Panc1 (cell line): ENCODE measurements around the gene ATF7. TPM values are rescaled to one million over a fixed set of nuclear protein-coding genes. Genes with fewer than 3 reads are reported as not detected.

Experiments used
- ATAC-seq: fragments of 200-7000 bp; cut with Tn5 transposase; 2 replicates; pipeline ENCODE4 v1.9.1; 2020; ENCODE audit warnings: mild to moderate bottlenecking, moderate library complexity
- BruUV-seq: library from RNA; stranded (reverse); fragments of 400-500 nt; replicated peaks from 2 replicates; lab custom pipeline; 2021; lab: Mats Ljungman, UMichigan
- CTCF ChIA-PET: fragments of 300-600 bp; sonication (Branson Sonifier 250); formaldehyde crosslinking; loops from one replicate; lab custom pipeline; 2022; ENCODE audit warnings: antibody characterized with exemption; lab: Charles Lee
- POLR2A ChIA-PET: fragments of 300-600 bp; sonication (Branson Sonifier 250); formaldehyde crosslinking; loops from one replicate; lab custom pipeline; 2022; ENCODE audit warnings: antibody characterized with exemption; lab: Charles Lee
- DNase-seq: peaks from one replicate; pipeline ENCODE4 v3.0.0-alpha.2; 2010; ENCODE audit warnings: low read depth, low spot score
- H3K27ac ChIP-seq: 2 replicates; pipeline ENCODE4 v1.5.1; 2011; ENCODE audit warnings: mild to moderate bottlenecking, low read length, inconsistent platforms
- H3K27me3 ChIP-seq: fragments of 200-500 bp; sonication (Bioruptor generic); 2 replicates; pipeline ENCODE4 v1.6.0; 2014; ENCODE audit warnings: low read length, inconsistent platforms; ENCODE audit not compliant: control insufficient read depth, insufficient read depth
- H3K36me3 ChIP-seq: fragments of 200-500 bp; sonication (Bioruptor generic); 2 replicates; pipeline ENCODE4 v1.5.1; 2014; ENCODE audit warnings: inconsistent platforms, mild to moderate bottlenecking, low read length, moderate library complexity; ENCODE audit not compliant: control insufficient read depth, insufficient read depth
- H3K4me1 ChIP-seq: 2 replicates; pipeline ENCODE4 v1.5.1; 2011; ENCODE audit warnings: inconsistent platforms, mild to moderate bottlenecking, low read length, moderate library complexity; ENCODE audit not compliant: control insufficient read depth, insufficient read depth
- H3K4me3 ChIP-seq, 2 experiments: 2 replicates each; pipeline ENCODE4 v1.5.1; 2011 to 2012; ENCODE audit warnings: low read depth in 2 of 2, low read length in 2 of 2, mild to moderate bottlenecking in 2 of 2, inconsistent platforms in 1 of 2, moderate library complexity in 1 of 2
- H3K9me3 ChIP-seq: fragments of 200-500 bp; sonication (Bioruptor generic); 2 replicates; pipeline ENCODE4 v1.5.1; 2014; ENCODE audit warnings: low read depth, mild to moderate bottlenecking, inconsistent platforms, low read length, moderate library complexity; ENCODE audit not compliant: control insufficient read depth, insufficient read depth
- CTCF ChIP-seq: fragments of 450-650 bp; IDR thresholded peaks from 2 replicates; pipeline ENCODE4 v1.5.1; 2017; ENCODE audit warnings: mild to moderate bottlenecking
- POLR2AphosphoS5 ChIP-seq: IDR thresholded peaks from 2 replicates; pipeline ENCODE4 v1.6.1; 2012; ENCODE audit warnings: mild to moderate bottlenecking, low read depth, low read length, moderate library complexity
- REST ChIP-seq, 2 experiments: IDR thresholded peaks; 2 replicates each; pipeline ENCODE4 v1.6.1; 2011 to 2012; ENCODE audit warnings: low read depth in 2 of 2, control low read depth in 1 of 2, low read length in 1 of 2, mild to moderate bottlenecking in 1 of 2, moderate library complexity in 1 of 2; ENCODE audit not compliant: insufficient read depth in 1 of 2
- SIN3A ChIP-seq: IDR thresholded peaks from 2 replicates; pipeline ENCODE4 v1.6.1; 2012; ENCODE audit warnings: low read depth, mild to moderate bottlenecking, low read length, moderate library complexity, borderline replicate concordance; ENCODE audit not compliant: insufficient read depth
- TCF7L2 ChIP-seq: IDR thresholded peaks from 2 replicates; pipeline ENCODE4 v1.6.1; 2011; ENCODE audit warnings: mild to moderate bottlenecking, low read depth, low read length, inconsistent platforms
- in situ Hi-C: cut with HindIII; loops from 2 replicates; pipeline ENCODE4 v1.10.0; 2016; ENCODE audit warnings: low sequenced_read_pairs, low pct_unique_long_range_greater_than_20kb
- intact Hi-C: fragments of 100-400 bp; cut with micrococcal nuclease; formaldehyde crosslinking; loops from one replicate; pipeline ENCODE4 v1.10.0; 2022; ENCODE audit not compliant: unreplicated experiment
- total RNA-seq: library from RNA; stranded (reverse); gene quantifications from one replicate; pipeline ENCODE4 v1.2.1, GENCODE V29; 2021; ENCODE audit not compliant: unreplicated experiment

Gene ATF7
- total RNA-seq, 1 experiment from 2014 or later, result 29.5 TPM

GRCh38 chr12:53596920-53597363 lies 29.2 kb downstream of the ATF7 start:
- intact Hi-C loops (no loop called here), in situ Hi-C loops (no loop called here)
- DNase-seq, result no peak
- TF ChIP-seq CTCF, result no peak
- no peak for TF ChIP-seq SIN3A
- TF ChIP-seq TCF7L2, result no peak
- no peak for TF ChIP-seq REST (IDR thresholded peaks at IDR 0.05; ENCODE audit: insufficient read depth in 1 of 2, low read depth in 2 of 2, low read length in 1 of 2)
- no peak for TF ChIP-seq POLR2AphosphoS5
- Histone ChIP-seq H3K36me3 (no peaks in the 10 kb centered on the region; the same call in 1 of the 2 replicates), H3K27ac (no peak overlapping the region), H3K27me3 (no peaks in the 10 kb centered on the region), H3K4me1 (peaks cover 20% of the 10 kb centered on the region), H3K4me3 (no peak overlapping the region), H3K9me3 (no peaks in the 10 kb centered on the region)
- ChIA-PET CTCF (interaction anchor here (0.5 kb wide), 1 partner anchor 604 kb away, joined by 3 read pairs; no protein-coding TSS in a partner anchor), POLR2A (interaction anchor here (0.5 to 0.6 kb wide), 2 partner anchors 47 to 173 kb away, joined by 3 to 6 read pairs; no protein-coding TSS in a partner anchor)
- BruUV-seq, result no TSS peak
- ATAC-seq, result peak; percentile 43; the same call in 1 of the 2 replicates

GRCh38 chr12:53594897-53595615 lies 31.1 kb downstream of the ATF7 start:
- DNase-seq (no peak), ATAC-seq (no peak)
- Histone ChIP-seq H3K36me3 (no peaks in the 10 kb centered on the region; the same call in 1 of the 2 replicates), H3K4me1 (peaks cover 15% of the 10 kb centered on the region), H3K27me3 (no peaks in the 10 kb centered on the region), H3K4me3 (no peak overlapping the region), H3K9me3 (no peaks in the 10 kb centered on the region), H3K27ac (no peak overlapping the region)
- ChIA-PET POLR2A (no interaction called here), CTCF (no interaction called here)
- intact Hi-C loops (no loop called here), in situ Hi-C loops (no loop called here)
- TF ChIP-seq REST (IDR thresholded peaks at IDR 0.05; ENCODE audit: insufficient read depth in 1 of 2, low read depth in 2 of 2, low read length in 1 of 2) (no peak), SIN3A (no peak), CTCF (no peak), POLR2AphosphoS5 (no peak), TCF7L2 (no peak)
- BruUV-seq, result TSS peak; percentile 5
